Measurements from ENCODE around the gene EFNA5. TPM values are rescaled to one million over a fixed set of nuclear protein-coding genes. Genes with fewer than 3 reads are reported as not detected.

The EFNA5 gene
- total and polyA plus RNA-seq, 2 donors from 2014 or later: 5.9 to 54.4 TPM

DNA sequence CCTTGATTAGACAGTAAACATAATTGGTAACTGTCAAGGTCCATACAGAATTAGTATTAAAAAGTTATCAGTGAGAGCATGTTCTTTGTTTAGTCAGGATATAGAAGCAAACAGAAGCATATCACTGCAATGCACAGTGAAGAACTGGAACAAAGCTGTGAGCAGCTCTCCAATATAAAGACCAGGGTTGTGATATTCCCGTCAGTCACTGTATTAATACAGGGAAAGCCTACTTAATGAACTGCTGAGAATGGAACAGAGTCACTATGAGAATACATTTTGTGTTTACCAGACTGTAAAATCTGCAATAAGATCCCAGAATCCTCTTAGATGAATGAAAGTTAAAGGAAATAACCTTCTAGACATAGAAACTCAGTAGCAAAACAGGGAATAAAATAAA lies 58.2 kb downstream of the EFNA5 start:
- no peaks in the 10 kb centered on the region for H3K4me1 ChIP-seq (ENCODE audit: control insufficient read depth in 2 of 3, insufficient read depth in 2 of 3, low read depth in 1 of 3, low read length in 3 of 3)
- FAIRE-seq (no peak), DNase-seq (no peak)
- TF ChIP-seq, protein P1, sequence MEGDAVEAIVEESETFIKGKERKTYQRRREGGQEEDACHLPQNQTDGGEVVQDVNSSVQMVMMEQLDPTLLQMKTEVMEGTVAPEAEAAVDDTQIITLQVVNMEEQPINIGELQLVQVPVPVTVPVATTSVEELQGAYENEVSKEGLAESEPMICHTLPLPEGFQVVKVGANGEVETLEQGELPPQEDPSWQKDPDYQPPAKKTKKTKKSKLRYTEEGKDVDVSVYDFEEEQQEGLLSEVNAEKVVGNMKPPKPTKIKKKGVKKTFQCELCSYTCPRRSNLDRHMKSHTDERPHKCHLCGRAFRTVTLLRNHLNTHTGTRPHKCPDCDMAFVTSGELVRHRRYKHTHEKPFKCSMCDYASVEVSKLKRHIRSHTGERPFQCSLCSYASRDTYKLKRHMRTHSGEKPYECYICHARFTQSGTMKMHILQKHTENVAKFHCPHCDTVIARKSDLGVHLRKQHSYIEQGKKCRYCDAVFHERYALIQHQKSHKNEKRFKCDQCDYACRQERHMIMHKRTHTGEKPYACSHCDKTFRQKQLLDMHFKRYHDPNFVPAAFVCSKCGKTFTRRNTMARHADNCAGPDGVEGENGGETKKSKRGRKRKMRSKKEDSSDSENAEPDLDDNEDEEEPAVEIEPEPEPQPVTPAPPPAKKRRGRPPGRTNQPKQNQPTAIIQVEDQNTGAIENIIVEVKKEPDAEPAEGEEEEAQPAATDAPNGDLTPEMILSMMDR (IDR thresholded peaks at IDR 0.05; ENCODE audit: borderline replicate concordance, extremely low read depth, insufficient read depth): no peak
- no peak overlapping the region for H3K9ac ChIP-seq (ENCODE audit: low read length in 3 of 3)
- no peaks in the 10 kb centered on the region for H3K9me3 ChIP-seq (ENCODE audit: control insufficient read depth in 2 of 3, insufficient read depth in 1 of 3, low read length in 3 of 3)
- H3K27ac ChIP-seq (ENCODE audit: low read depth in 2 of 2, low read length in 2 of 2): no peak overlapping the region
- H3K36me3 ChIP-seq (ENCODE audit: control insufficient read depth in 2 of 3, insufficient read depth in 3 of 3, low read length in 3 of 3): no peaks in the 10 kb centered on the region
- no peaks in the 10 kb centered on the region for H3K27me3 ChIP-seq (ENCODE audit: control insufficient read depth, insufficient read depth, low read length)
- intact Hi-C loops (cut with DNase I): no loop called here
- no peak overlapping the region for H3K4me3 ChIP-seq (ENCODE audit: low read length in 3 of 3)

DNA sequence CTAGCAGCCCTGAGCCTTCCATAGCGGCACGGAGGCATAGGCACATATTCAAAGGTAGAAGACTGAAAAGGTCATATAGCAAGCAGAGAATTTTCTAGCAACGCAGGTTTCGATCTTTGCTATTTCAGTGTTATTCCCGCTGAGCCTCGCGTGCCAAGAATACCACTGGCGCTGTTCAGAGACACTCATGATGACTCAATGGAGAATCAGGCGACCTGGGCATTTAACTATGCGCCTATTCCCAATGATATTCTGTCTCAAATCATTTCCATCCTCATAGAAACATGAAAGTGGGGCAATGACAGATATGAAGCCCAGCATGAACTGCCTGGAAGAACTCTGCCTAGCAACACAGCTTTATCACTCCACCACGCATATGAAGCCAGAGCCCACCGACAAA lies 59.9 kb downstream of the EFNA5 start:
- Histone ChIP-seq H3K9me3 (ENCODE audit: control insufficient read depth in 2 of 3, insufficient read depth in 1 of 3, low read length in 3 of 3) (no peaks in the 10 kb centered on the region), H3K9ac (ENCODE audit: low read length in 3 of 3) (no peak overlapping the region), H3K4me3 (ENCODE audit: low read length in 3 of 3) (no peak overlapping the region), H3K36me3 (ENCODE audit: control insufficient read depth in 2 of 3, insufficient read depth in 3 of 3, low read length in 3 of 3) (no peaks in the 10 kb centered on the region), H3K27me3 (ENCODE audit: control insufficient read depth, insufficient read depth, low read length) (no peaks in the 10 kb centered on the region), H3K4me1 (ENCODE audit: control insufficient read depth in 2 of 3, insufficient read depth in 2 of 3, low read depth in 1 of 3, low read length in 3 of 3) (no peaks in the 10 kb centered on the region), H3K27ac (ENCODE audit: low read depth in 2 of 2, low read length in 2 of 2) (no peak overlapping the region)
- DNase-seq: no peak
- intact Hi-C loops (cut with DNase I): no loop called here
- FAIRE-seq: no peak
- TF ChIP-seq, protein P1 (IDR thresholded peaks at IDR 0.05; ENCODE audit: borderline replicate concordance, extremely low read depth, insufficient read depth): no peak

DNA sequence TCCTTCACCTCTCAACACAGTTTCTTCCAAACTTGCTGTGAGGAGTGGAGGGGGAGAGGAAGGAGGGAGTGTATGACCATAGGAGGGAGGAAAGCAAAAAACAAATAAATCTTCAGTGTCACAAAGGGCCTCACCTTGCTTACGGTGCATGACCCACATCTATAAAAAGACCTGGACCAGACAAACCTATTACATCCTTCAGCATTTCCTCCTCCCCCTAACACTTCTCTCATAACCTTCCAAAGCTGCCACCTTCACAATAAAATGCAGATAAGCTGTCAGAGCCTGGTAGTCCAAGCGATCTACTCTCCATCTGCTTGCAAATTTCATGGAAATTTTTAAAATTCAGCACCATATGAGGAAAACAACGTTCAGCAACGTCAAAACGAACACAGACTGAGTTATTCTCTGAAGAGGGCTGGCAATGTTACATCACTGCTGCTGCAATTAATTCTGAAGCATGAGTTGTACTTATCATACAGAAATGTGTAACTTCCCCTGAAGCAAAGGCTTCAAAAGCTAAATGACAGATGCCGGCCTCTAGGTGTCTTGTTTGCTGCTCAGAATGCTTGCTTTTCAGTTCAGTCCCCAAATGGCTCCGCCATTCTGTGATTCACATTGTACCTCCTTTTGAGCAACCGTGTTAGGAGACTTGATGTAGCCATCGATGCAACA lies 62.9 kb downstream of the EFNA5 start:
- intact Hi-C loops (cut with DNase I): no loop called here
- no peak overlapping the region for H3K4me3 ChIP-seq (ENCODE audit: low read length in 3 of 3)
- no peaks in the 10 kb centered on the region for H3K27me3 ChIP-seq (ENCODE audit: control insufficient read depth, insufficient read depth, low read length)
- H3K9ac ChIP-seq (ENCODE audit: low read length in 3 of 3): no peak overlapping the region
- H3K4me1 ChIP-seq (ENCODE audit: control insufficient read depth in 2 of 3, insufficient read depth in 2 of 3, low read depth in 1 of 3, low read length in 3 of 3): no peaks in the 10 kb centered on the region
- no peak overlapping the region for H3K27ac ChIP-seq (ENCODE audit: low read depth in 2 of 2, low read length in 2 of 2)
- FAIRE-seq (no peak), DNase-seq (peak in 2 of 5 donors; percentile 40 to 60)
- H3K36me3 ChIP-seq (ENCODE audit: control insufficient read depth in 2 of 3, insufficient read depth in 3 of 3, low read length in 3 of 3): no peaks in the 10 kb centered on the region
- no peaks in the 10 kb centered on the region for H3K9me3 ChIP-seq (ENCODE audit: control insufficient read depth in 2 of 3, insufficient read depth in 1 of 3, low read length in 3 of 3)
- TF ChIP-seq, protein P1 (IDR thresholded peaks at IDR 0.05; ENCODE audit: borderline replicate concordance, extremely low read depth, insufficient read depth): no peak

DNA sequence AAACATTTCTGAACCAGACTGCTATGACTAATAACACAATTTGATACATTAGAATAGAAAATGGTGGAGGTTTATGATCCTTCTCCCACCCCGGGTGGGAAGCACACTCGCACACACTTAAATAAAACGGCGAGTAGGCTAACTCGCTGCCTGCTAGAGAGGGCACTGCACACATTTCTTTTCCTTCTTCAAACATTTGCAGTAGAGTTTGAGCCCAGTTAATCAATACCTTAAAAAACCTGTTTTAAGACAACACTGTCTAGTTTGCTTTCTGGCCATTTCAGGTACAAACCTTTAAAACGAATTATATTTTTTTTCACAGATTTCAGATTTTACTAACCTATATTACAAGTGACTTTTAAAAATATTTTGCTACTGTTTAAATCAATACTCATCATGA lies 63.5 kb downstream of the EFNA5 start:
- TF ChIP-seq, protein P1 (IDR thresholded peaks at IDR 0.05; ENCODE audit: borderline replicate concordance, extremely low read depth, insufficient read depth): no peak
- H3K9ac ChIP-seq (ENCODE audit: low read length in 3 of 3): no peak overlapping the region
- FAIRE-seq (no peak), DNase-seq (peak in 1 of 5 donors; percentile 33)
- no peaks in the 10 kb centered on the region for H3K9me3 ChIP-seq (ENCODE audit: control insufficient read depth in 2 of 3, insufficient read depth in 1 of 3, low read length in 3 of 3)
- H3K27me3 ChIP-seq (ENCODE audit: control insufficient read depth, insufficient read depth, low read length): no peaks in the 10 kb centered on the region
- no peaks in the 10 kb centered on the region for H3K36me3 ChIP-seq (ENCODE audit: control insufficient read depth in 2 of 3, insufficient read depth in 3 of 3, low read length in 3 of 3)
- intact Hi-C loops (cut with DNase I): no loop called here
- H3K4me3 ChIP-seq (ENCODE audit: low read length in 3 of 3): no peak overlapping the region
- H3K27ac ChIP-seq (ENCODE audit: low read depth in 2 of 2, low read length in 2 of 2): no peak overlapping the region
- no peaks in the 10 kb centered on the region for H3K4me1 ChIP-seq (ENCODE audit: control insufficient read depth in 2 of 3, insufficient read depth in 2 of 3, low read depth in 1 of 3, low read length in 3 of 3)

Measured in kidney (tissue), 14 donors.